Measurements from ENCODE around the gene FRMD5. TPM values are rescaled to one million over a fixed set of nuclear protein-coding genes. Genes with fewer than 3 reads are reported as not detected.

Gene FRMD5
- total RNA-seq, 1 donor from 2014 or later = not detected

- H3K9me3 Mint-ChIP-seq (ENCODE audit: unreplicated experiment) = no peaks in the 10 kb centered on the region
- no peaks in the 10 kb centered on the region for H3K36me3 Mint-ChIP-seq (ENCODE audit: unreplicated experiment)
- no peak for TF ChIP-seq CTCF (IDR thresholded peaks at IDR 0.05)
- H3K27ac Mint-ChIP-seq (ENCODE audit: unreplicated experiment) = no peak overlapping the region
- no peak for DNase-seq (ENCODE audit: extremely low spot score, unreplicated experiment)
- no peaks in the 10 kb centered on the region for H3K27me3 Mint-ChIP-seq (ENCODE audit: unreplicated experiment)
- peaks cover 2% of the 10 kb centered on the region for H3K4me1 Mint-ChIP-seq (ENCODE audit: unreplicated experiment)
- no peak overlapping the region for H3K4me3 Mint-ChIP-seq (ENCODE audit: unreplicated experiment)
These were observed 289.3 kb downstream of the FRMD5 start for GRCh38 chr15:43905755-43906154.

- TF ChIP-seq CTCF (IDR thresholded peaks at IDR 0.05) = peak; percentile 90
- Mint-ChIP-seq H3K4me1 (ENCODE audit: unreplicated experiment) (peaks cover 2% of the 10 kb centered on the region), H3K27me3 (ENCODE audit: unreplicated experiment) (no peaks in the 10 kb centered on the region), H3K27ac (ENCODE audit: unreplicated experiment) (no peak overlapping the region), H3K4me3 (ENCODE audit: unreplicated experiment) (no peak overlapping the region), H3K9me3 (ENCODE audit: unreplicated experiment) (no peaks in the 10 kb centered on the region), H3K36me3 (ENCODE audit: unreplicated experiment) (no peaks in the 10 kb centered on the region)
- DNase-seq (ENCODE audit: extremely low spot score, unreplicated experiment) = peak; percentile 86
These were observed 291.2 kb downstream of the FRMD5 start for GRCh38 chr15:43903864-43904290.

- DNase-seq (ENCODE audit: extremely low spot score, unreplicated experiment) = no peak
- no peaks in the 10 kb centered on the region for H3K9me3 Mint-ChIP-seq (ENCODE audit: unreplicated experiment)
- no peaks in the 10 kb centered on the region for H3K27me3 Mint-ChIP-seq (ENCODE audit: unreplicated experiment)
- no peak for TF ChIP-seq CTCF (IDR thresholded peaks at IDR 0.05)
- no peak overlapping the region for H3K4me3 Mint-ChIP-seq (ENCODE audit: unreplicated experiment)
- H3K27ac Mint-ChIP-seq (ENCODE audit: unreplicated experiment) = no peak overlapping the region
- no peaks in the 10 kb centered on the region for H3K36me3 Mint-ChIP-seq (ENCODE audit: unreplicated experiment)
- peaks cover 2% of the 10 kb centered on the region for H3K4me1 Mint-ChIP-seq (ENCODE audit: unreplicated experiment)
These were observed 293.6 kb downstream of the FRMD5 start for GRCh38 chr15:43901495-43901894.

GRCh38 chr15:43900996-43901395 is 294.1 kb downstream of the FRMD5 start:
- DNase-seq (ENCODE audit: extremely low spot score, unreplicated experiment) = no peak
- no peak overlapping the region for H3K27ac Mint-ChIP-seq (ENCODE audit: unreplicated experiment)
- H3K27me3 Mint-ChIP-seq (ENCODE audit: unreplicated experiment) = no peaks in the 10 kb centered on the region
- H3K4me1 Mint-ChIP-seq (ENCODE audit: unreplicated experiment) = peaks cover 2% of the 10 kb centered on the region
- TF ChIP-seq CTCF (IDR thresholded peaks at IDR 0.05) = no peak
- no peaks in the 10 kb centered on the region for H3K36me3 Mint-ChIP-seq (ENCODE audit: unreplicated experiment)
- H3K4me3 Mint-ChIP-seq (ENCODE audit: unreplicated experiment) = no peak overlapping the region
- no peaks in the 10 kb centered on the region for H3K9me3 Mint-ChIP-seq (ENCODE audit: unreplicated experiment)

GRCh38 chr15:43899928-43900327 is 295.1 kb downstream of the FRMD5 start:
- H3K27ac Mint-ChIP-seq (ENCODE audit: unreplicated experiment) = no peak overlapping the region
- DNase-seq (ENCODE audit: extremely low spot score, unreplicated experiment) = no peak
- H3K4me1 Mint-ChIP-seq (ENCODE audit: unreplicated experiment) = peaks cover 2% of the 10 kb centered on the region
- no peaks in the 10 kb centered on the region for H3K9me3 Mint-ChIP-seq (ENCODE audit: unreplicated experiment)
- no peaks in the 10 kb centered on the region for H3K36me3 Mint-ChIP-seq (ENCODE audit: unreplicated experiment)
- no peaks in the 10 kb centered on the region for H3K27me3 Mint-ChIP-seq (ENCODE audit: unreplicated experiment)
- TF ChIP-seq CTCF (IDR thresholded peaks at IDR 0.05) = no peak
- H3K4me3 Mint-ChIP-seq (ENCODE audit: unreplicated experiment) = no peak overlapping the region

Measured in osteocyte (in vitro differentiated cells).